ENCODE data around the gene CBFA2T2. TPM values are rescaled to one million over a fixed set of nuclear protein-coding genes. Genes with fewer than 3 reads are reported as not detected.
A peak's percentile ranks its signal among the peaks of the same experiment; 100 is the strongest.

The CBFA2T2 gene
- total RNA-seq, 1 donor from 2014 or later = 52.3 TPM

DNA sequence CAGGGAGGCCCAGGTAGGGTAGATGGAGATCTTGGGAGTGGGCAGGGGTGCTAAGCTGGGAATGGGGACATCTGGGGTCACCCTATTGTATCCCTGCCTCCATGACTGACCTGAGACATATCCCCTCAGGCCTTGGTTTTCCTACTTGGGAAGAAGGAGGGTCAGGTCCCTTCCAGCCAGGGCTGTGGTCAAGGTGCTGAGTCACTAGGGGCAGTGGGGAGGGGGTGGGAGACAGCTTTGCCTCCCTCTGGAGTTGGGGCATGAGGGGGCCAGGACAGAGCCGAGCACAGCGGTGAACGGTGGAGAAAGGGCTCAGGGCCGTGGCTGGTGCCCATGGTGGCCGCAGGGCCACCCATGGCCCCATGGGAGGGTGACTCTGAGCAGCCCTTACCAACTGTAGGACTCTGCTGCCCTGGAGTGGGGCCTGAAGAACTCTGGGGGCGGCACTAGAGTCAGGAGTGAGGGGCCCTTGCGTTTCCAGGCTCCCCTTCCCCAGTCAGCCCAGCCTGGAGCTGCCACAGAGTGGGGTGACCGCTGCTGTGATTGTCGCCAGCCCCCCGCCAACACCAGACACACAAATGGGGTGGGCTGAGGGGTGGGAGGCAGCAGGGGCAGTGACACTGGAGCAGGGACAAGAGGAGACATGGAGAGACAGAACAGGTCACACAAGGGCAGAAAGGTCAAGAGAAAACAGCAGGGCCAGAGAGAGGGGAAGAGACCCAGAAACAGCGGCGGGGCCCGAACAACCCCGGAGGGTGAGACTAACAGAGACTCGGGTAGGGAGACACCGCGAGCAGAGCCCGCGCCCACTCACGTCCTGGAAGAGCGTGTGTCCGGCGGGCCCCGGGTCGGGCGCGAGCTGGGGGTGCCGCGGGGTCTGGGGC, 183.8 kb downstream of the CBFA2T2 start:
- DNase-seq (ENCODE audit: extremely low spot score, unreplicated experiment) = no peak
- H3K9me3 Mint-ChIP-seq = no peaks in the 10 kb centered on the region
- peak overlapping the region; percentile 43 for H3K27ac Mint-ChIP-seq
- TF ChIP-seq, protein P1, sequence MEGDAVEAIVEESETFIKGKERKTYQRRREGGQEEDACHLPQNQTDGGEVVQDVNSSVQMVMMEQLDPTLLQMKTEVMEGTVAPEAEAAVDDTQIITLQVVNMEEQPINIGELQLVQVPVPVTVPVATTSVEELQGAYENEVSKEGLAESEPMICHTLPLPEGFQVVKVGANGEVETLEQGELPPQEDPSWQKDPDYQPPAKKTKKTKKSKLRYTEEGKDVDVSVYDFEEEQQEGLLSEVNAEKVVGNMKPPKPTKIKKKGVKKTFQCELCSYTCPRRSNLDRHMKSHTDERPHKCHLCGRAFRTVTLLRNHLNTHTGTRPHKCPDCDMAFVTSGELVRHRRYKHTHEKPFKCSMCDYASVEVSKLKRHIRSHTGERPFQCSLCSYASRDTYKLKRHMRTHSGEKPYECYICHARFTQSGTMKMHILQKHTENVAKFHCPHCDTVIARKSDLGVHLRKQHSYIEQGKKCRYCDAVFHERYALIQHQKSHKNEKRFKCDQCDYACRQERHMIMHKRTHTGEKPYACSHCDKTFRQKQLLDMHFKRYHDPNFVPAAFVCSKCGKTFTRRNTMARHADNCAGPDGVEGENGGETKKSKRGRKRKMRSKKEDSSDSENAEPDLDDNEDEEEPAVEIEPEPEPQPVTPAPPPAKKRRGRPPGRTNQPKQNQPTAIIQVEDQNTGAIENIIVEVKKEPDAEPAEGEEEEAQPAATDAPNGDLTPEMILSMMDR (conservative IDR thresholded peaks at IDR 0.05) = no peak
- peaks cover 12% of the 10 kb centered on the region for H3K36me3 Mint-ChIP-seq
- peaks cover 39% of the 10 kb centered on the region for H3K4me1 Mint-ChIP-seq (ENCODE audit: unreplicated experiment)
- peak overlapping the region; percentile 86 for H3K4me3 Mint-ChIP-seq
- H3K27me3 Mint-ChIP-seq = no peaks in the 10 kb centered on the region

DNA sequence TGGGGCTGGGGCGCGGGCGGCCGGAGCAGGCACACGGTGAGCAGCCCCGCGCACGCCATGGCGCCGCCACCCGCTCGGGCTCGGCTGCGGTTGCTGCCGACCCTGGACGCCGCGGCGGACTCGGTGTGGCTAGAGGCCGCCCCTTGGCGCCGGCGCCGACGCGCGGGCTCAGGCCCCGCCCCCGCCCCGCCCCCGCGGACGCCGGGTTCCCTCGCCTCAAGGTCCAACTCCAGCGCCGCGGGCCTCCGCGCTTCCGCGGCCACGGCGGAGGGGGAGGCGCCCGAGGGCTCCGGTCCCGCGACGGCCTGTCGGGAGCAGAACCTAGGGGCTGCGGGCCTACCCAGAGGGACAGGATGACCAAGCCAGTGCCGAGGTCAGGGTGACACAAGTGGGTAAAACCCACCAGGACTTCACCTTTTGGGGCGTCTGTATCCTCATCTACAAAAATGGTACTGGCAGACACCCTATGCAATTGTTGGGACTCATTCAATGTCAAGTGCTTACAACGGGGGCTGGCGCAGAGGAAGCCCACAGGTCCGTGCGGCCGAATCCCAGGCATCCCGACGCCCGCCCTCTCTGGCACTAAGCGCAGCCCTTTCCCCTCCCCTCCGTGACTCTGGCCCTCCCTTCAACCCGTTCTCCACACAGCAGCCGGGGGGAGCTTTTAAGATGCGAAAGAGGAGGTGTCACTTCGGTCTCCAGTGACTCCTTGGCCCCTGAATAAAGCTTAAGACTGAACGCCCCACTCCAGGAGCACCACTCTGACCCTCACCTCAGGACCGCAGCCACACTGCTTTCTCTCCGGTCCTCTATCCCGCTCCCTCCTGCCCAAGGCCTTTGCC, 184.6 kb downstream of the CBFA2T2 start, which contains the start of gene NECAB3:
Gene NECAB3 (minus strand): TSS at position 135 of the 842 bp plus-strand sequence. CDS start 76 bp downstream, at position 59.
- Mint-ChIP-seq H3K4me3 (peak within 1 kb of the TSS; percentile 86), H3K36me3 (peaks cover 8% of the 10 kb centered on the region), H3K27me3 (no peaks in the 10 kb centered on the region), H3K9me3 (no peaks in the 10 kb centered on the region), H3K27ac (peak within 1 kb of the TSS; percentile 79), H3K4me1 (ENCODE audit: unreplicated experiment) (peaks cover 39% of the 10 kb centered on the region)
- TF ChIP-seq, protein P1 (conservative IDR thresholded peaks at IDR 0.05) = no peak
- DNase-seq (ENCODE audit: extremely low spot score, unreplicated experiment) = peak; percentile 92

DNA sequence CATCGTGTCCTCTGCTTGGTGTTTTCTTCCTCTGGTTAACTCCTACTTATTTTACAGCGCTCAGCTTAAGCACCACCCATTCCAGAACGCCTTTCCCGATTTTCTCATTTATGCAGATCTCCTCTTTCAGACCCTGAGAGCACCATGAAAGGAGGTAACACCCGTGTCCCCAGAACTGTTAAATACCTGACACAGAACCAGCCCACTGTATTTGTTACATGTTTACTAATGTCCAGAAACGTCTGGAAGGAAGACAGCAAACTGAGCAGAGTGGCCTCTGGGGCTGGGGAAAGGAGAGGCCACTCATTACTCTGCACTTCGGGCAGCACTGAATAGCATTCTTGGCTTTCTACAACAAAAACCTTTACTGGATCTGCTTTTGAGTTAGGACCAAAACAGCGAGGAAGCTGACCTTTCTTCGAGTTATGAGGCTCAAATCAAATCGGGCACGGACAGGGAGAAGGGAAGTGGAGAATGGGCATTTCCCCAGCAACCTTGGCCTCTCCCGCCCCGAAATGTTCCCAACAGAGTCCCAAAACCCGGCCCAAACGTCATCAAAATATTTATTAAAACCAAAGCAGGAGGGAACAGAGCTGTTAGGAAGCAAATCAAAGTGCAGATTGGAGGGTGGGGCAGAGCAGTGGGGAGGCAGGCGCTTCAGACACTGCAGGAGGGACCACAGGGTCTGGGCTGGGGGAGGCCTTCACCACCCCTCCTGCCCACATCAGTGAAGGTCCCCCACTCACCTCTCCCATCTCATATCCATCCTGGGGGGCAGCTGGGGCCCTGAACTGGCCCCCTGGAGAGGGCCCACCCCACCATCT, 185.5 kb downstream of the CBFA2T2 start:
- peaks cover 8% of the 10 kb centered on the region for H3K36me3 Mint-ChIP-seq
- H3K27me3 Mint-ChIP-seq = no peaks in the 10 kb centered on the region
- peak overlapping the region; percentile 85 for H3K4me3 Mint-ChIP-seq

DNA sequence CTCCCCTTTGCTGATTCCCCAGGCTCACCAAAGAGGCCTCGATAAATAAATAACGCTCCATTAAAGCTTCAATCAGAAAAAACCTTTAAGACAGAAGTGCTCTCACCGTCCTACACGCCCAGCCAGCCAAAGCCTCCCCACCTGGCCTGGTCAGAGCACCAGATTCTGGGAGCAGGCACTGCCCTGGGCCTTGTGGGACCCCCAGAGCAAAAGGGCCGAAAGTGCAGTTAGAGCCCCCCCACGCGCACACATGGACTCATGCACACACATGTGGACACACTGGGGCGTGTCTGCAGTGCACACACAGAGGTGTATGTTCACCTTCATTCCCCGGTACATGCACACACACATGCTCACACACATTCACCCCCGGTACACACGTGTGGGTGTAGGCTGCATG, 186.2 kb downstream of the CBFA2T2 start:
- Mint-ChIP-seq H3K4me1 (ENCODE audit: unreplicated experiment) (peaks cover 43% of the 10 kb centered on the region), H3K36me3 (peaks cover 7% of the 10 kb centered on the region), H3K9me3 (no peaks in the 10 kb centered on the region), H3K27me3 (no peaks in the 10 kb centered on the region), H3K27ac (peak overlapping the region; percentile 34), H3K4me3 (peak overlapping the region; percentile 60)
- TF ChIP-seq, protein P1 (conservative IDR thresholded peaks at IDR 0.05) = no peak
- no peak for DNase-seq (ENCODE audit: extremely low spot score, unreplicated experiment)

More for the DNA sequence above, 185.5 kb downstream of the CBFA2T2 start:
- H3K9me3 Mint-ChIP-seq = no peaks in the 10 kb centered on the region
- DNase-seq (ENCODE audit: extremely low spot score, unreplicated experiment) = no peak
- peaks cover 39% of the 10 kb centered on the region for H3K4me1 Mint-ChIP-seq (ENCODE audit: unreplicated experiment)
- peak overlapping the region; percentile 79 for H3K27ac Mint-ChIP-seq
- TF ChIP-seq, protein P1 (conservative IDR thresholded peaks at IDR 0.05) = no peak
